Endodermal cell (in vitro differentiated cells): ENCODE data around the gene CCDC34. TPM values are rescaled to one million over a fixed set of nuclear protein-coding genes. Genes with fewer than 3 reads are reported as not detected.

ENCODE experiments used
- DNase-seq: peaks from one replicate; pipeline ENCODE4 v3.0.0-alpha.2; 2017
- H3K27ac ChIP-seq: 2 replicates; pipeline ENCODE4 v1.5.1; 2013; ENCODE audit warnings: mild to moderate bottlenecking, low read depth, low read length, moderate library complexity
- H3K27me3 ChIP-seq: 2 replicates; pipeline ENCODE4 v1.6.1; 2013; ENCODE audit warnings: mild to moderate bottlenecking, low read length, moderate library complexity; ENCODE audit not compliant: insufficient read depth, control insufficient read depth, poor library complexity, severe bottlenecking
- H3K36me3 ChIP-seq: 2 replicates; pipeline ENCODE4 v1.7.0; 2013; ENCODE audit warnings: mild to moderate bottlenecking, low read length, moderate library complexity; ENCODE audit not compliant: control insufficient read depth, insufficient read depth
- H3K4me1 ChIP-seq: one replicate; pipeline ENCODE4 v1.7.0; 2013; ENCODE audit warnings: low read length; ENCODE audit not compliant: control insufficient read depth, insufficient read depth
- H3K4me3 ChIP-seq: 2 replicates; pipeline ENCODE4 v1.5.1; 2013; ENCODE audit warnings: mild to moderate bottlenecking, low read length, moderate library complexity
- H3K9ac ChIP-seq: 2 replicates; pipeline ENCODE4 v1.6.1; 2013; ENCODE audit warnings: mild to moderate bottlenecking, low read length, moderate library complexity; ENCODE audit not compliant: poor library complexity, severe bottlenecking; ENCODE audit errors: extremely low read depth
- H3K9me3 ChIP-seq: 2 replicates; pipeline ENCODE4 v1.6.1; 2013; ENCODE audit warnings: mild to moderate bottlenecking, low read length, moderate library complexity; ENCODE audit not compliant: control insufficient read depth
- H3K27ac Mint-ChIP-seq: 2 replicates; pipeline ENCODE4 v1.8.0; 2020; ENCODE audit warnings: mixed read lengths
- H3K27me3 Mint-ChIP-seq: 2 replicates; pipeline ENCODE4 v1.8.0; 2021; ENCODE audit warnings: mild to moderate bottlenecking, mixed read lengths; ENCODE audit not compliant: insufficient read depth
- H3K36me3 Mint-ChIP-seq: 2 replicates; pipeline ENCODE4 v1.8.0; 2020; ENCODE audit warnings: low read depth, mixed read lengths
- H3K4me1 Mint-ChIP-seq: 2 replicates; pipeline ENCODE4 v1.8.0; 2020; ENCODE audit warnings: mixed read lengths
- H3K4me3 Mint-ChIP-seq: 2 replicates; pipeline ENCODE4 v1.8.0; 2020; ENCODE audit warnings: mild to moderate bottlenecking, moderate library complexity, mixed read lengths
- H3K9me3 Mint-ChIP-seq: 2 replicates; pipeline ENCODE4 v1.8.0; 2020; ENCODE audit warnings: mild to moderate bottlenecking, mixed read lengths
- CTCF ChIP-seq: fragments of 200-600 bp; sonication (generic); conservative IDR thresholded peaks from 2 replicates; pipeline ENCODE4 v1.5.0; 2021; ENCODE audit warnings: antibody characterized with exemption, mild to moderate bottlenecking
- WGBS, 2 experiments: methylation state at CpG; one replicate each; pipeline versions ENCODE4 v1.1.5 to v1.1.7; 2013; ENCODE audit warnings: missing lambda C conversion rate in 2 of 2, mixed read lengths in 1 of 2; ENCODE audit not compliant: insufficient coverage in 1 of 2, insufficient read length in 1 of 2; 5-methylcytosine and 5-hydroxymethylcytosine counted together
- total RNA-seq, 2 donors: library from RNA; stranded (reverse); fragmentation: NEBNext Ultra II Directional in 1 of 2; extraction: Animal tissue kit (Norgen Biotek cat#: 25700) in 1 of 2; gene quantifications; 2 replicates in 1 of 2; 3 replicates in 1 of 2; pipeline ENCODE4 v1.2.1, GENCODE V29; 2021

CCDC34 gene
- total RNA-seq, 2 donors from 2014 or later, result 26.2 to 38.1 TPM

DNA sequence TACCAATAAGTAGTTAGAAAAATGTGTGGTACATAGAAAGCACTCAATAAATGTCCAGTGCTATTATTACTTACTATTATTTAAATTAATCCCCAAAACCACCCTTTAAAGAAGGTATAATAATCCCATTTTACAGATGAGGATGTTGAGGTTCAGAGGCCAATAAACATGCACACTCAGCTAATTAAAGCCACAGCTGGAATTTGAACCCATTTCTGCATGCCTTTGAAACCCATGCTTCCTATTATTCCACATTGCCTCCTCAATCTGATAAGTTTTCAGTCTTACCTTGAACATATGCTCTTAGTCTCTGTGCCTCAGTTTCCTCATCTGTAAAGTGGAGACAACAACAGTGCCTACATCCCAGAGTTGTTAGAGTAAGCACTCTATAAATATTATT is 52.8 kb downstream of the CCDC34 start:
- Histone ChIP-seq H3K27me3 (no peaks in the 10 kb centered on the region), H3K4me1 (peaks cover 6% of the 10 kb centered on the region), H3K27ac (no peak overlapping the region), H3K4me3 (no peak overlapping the region), H3K36me3 (no peaks in the 10 kb centered on the region), H3K9ac (no peak overlapping the region), H3K9me3 (peaks cover 17% of the 10 kb centered on the region)
- H3K9me3 Mint-ChIP-seq, result peaks cover 9% of the 10 kb centered on the region
- DNase-seq, result no peak
- H3K27ac Mint-ChIP-seq, result no peak overlapping the region
- no peak for TF ChIP-seq CTCF
- H3K27me3 Mint-ChIP-seq, result peaks cover 3% of the 10 kb centered on the region
- H3K36me3 Mint-ChIP-seq, result no peaks in the 10 kb centered on the region
- peaks cover 9% of the 10 kb centered on the region for H3K4me1 Mint-ChIP-seq
- H3K4me3 Mint-ChIP-seq, result no peak overlapping the region

DNA sequence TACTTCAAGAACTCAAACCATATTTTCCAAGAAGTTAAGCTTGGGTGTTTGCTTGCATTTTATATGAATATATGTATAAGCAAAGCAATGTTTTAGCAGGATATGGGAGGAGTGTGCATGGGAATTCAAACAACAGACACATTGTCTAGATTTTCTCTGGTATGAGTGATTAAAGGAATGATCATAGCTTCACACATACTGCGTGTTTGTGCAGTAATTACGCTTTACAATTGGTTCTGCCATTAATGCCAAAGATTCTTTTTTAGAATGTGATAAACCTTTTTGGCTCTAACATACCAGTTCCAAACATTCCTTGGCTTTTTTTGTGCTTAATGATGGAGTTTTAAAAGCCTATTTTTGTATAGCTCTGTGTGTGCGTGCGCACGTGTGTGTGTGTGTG is 54.0 kb downstream of the CCDC34 start:
- H3K9me3 Mint-ChIP-seq, result peaks cover 15% of the 10 kb centered on the region
- H3K27ac Mint-ChIP-seq, result no peak overlapping the region
- 98% methylated on average over 5 of the region's 5 CpGs; no CpG with 5 or more reads in 1 of the 2 experiments for WGBS, 2 experiments

GRCh38 chr11:27307232-27307631 is 55.8 kb downstream of the CCDC34 start:
- no peak overlapping the region for H3K4me3 ChIP-seq
- Mint-ChIP-seq H3K27ac (no peak overlapping the region), H3K4me1 (no peaks in the 10 kb centered on the region), H3K36me3 (no peaks in the 10 kb centered on the region), H3K4me3 (no peak overlapping the region), H3K27me3 (peaks cover 3% of the 10 kb centered on the region), H3K9me3 (peaks cover 15% of the 10 kb centered on the region)
- H3K27me3 ChIP-seq, result no peaks in the 10 kb centered on the region
- H3K9ac ChIP-seq, result no peak overlapping the region
- H3K27ac ChIP-seq, result no peak overlapping the region
- no peak for TF ChIP-seq CTCF
- no peaks in the 10 kb centered on the region for H3K36me3 ChIP-seq
- no peaks in the 10 kb centered on the region for H3K4me1 ChIP-seq
- DNase-seq, result no peak
- peaks cover 39% of the 10 kb centered on the region for H3K9me3 ChIP-seq

More for the DNA sequence above, 54.0 kb downstream of the CCDC34 start:
- Mint-ChIP-seq H3K27me3 (peaks cover 3% of the 10 kb centered on the region), H3K4me3 (no peak overlapping the region), H3K4me1 (peaks cover 9% of the 10 kb centered on the region), H3K36me3 (no peaks in the 10 kb centered on the region)
- Histone ChIP-seq H3K36me3 (no peaks in the 10 kb centered on the region), H3K27ac (no peak overlapping the region), H3K9ac (no peak overlapping the region), H3K4me3 (no peak overlapping the region), H3K4me1 (peaks cover 6% of the 10 kb centered on the region), H3K27me3 (no peaks in the 10 kb centered on the region), H3K9me3 (peaks cover 26% of the 10 kb centered on the region)
- no peak for TF ChIP-seq CTCF
- DNase-seq, result no peak
